HepG2 (cell line): Measurements from ENCODE around the gene DNM3. TPM values are rescaled to one million over a fixed set of nuclear protein-coding genes. Genes with fewer than 3 reads are reported as not detected.

ENCODE experiments used
- ATAC-seq: fragments of 200-7000 bp; cut with Tn5 transposase; 3 replicates; pipeline ENCODE4 v1.9.1; 2020; ENCODE audit warnings: mild to moderate bottlenecking, moderate library complexity
- BruUV-seq: library from RNA; stranded (reverse); fragments of 400-500 nt; replicated peaks from 2 replicates; lab custom pipeline; 2021; lab: Mats Ljungman, UMichigan
- CTCF ChIA-PET: fragments of 300-600 bp; formaldehyde crosslinking; extraction: SDS; loops from one replicate; lab custom pipeline; 2021; ENCODE audit warnings: low total read pairs, inconsistent platforms, low intra/inter-chr PET ratio; lab: Yijun Ruan, JAX
- POLR2A ChIA-PET: fragments of 350-600 bp; sonication (Branson Sonifier 250); formaldehyde crosslinking; loops from one replicate; lab custom pipeline; 2020; ENCODE audit warnings: antibody characterized with exemption, inconsistent platforms; lab: Yijun Ruan, JAX
- DNase-seq: peaks from one replicate; pipeline ENCODE4 v3.0.0-alpha.2; 2015; ENCODE audit warnings: low spot score
- FAIRE-seq: peaks from 3 replicates; lab custom pipeline; 2011; peaks lifted over from hg19 to GRCh38; lab: Jason Lieb, UNC
- H2AFZ ChIP-seq: one replicate; pipeline ENCODE4 v1.6.1; 2011; ENCODE audit warnings: low read length, inconsistent platforms
- H3K27ac ChIP-seq: fragments of 300-600 bp; 3 replicates; pipeline ENCODE4 v1.8.0; 2011; ENCODE audit warnings: mixed run types, mild to moderate bottlenecking, mixed read lengths, low read length, inconsistent platforms; ENCODE audit not compliant: insufficient read depth; ENCODE audit errors: extremely low read length
- H3K27me3 ChIP-seq, 2 experiments: fragments of 200-600 bp in 1 of 2; 2 replicates in 1 of 2; 3 replicates in 1 of 2; pipeline versions ENCODE4 v1.6.0 to v1.8.0; 2011; ENCODE audit warnings: low read length in 2 of 2, mild to moderate bottlenecking in 2 of 2, moderate library complexity in 2 of 2, inconsistent platforms in 1 of 2; ENCODE audit not compliant: insufficient read depth in 2 of 2, control insufficient read depth in 1 of 2
- H3K36me3 ChIP-seq, 2 experiments: fragments of 200-600 bp in 1 of 2; replicated peaks in 1 of 2; 2 replicates in 1 of 2; 3 replicates in 1 of 2; pipeline versions ENCODE4 v1.5.1 to v1.8.0; 2011; ENCODE audit warnings: low read length in 2 of 2, inconsistent platforms in 1 of 2; ENCODE audit not compliant: insufficient read depth in 2 of 2, control insufficient read depth in 1 of 2
- H3K4me1 ChIP-seq: 2 replicates; pipeline ENCODE4 v1.5.1; 2012; ENCODE audit warnings: low read length, inconsistent platforms; ENCODE audit not compliant: insufficient read depth
- H3K4me2 ChIP-seq: 2 replicates; pipeline ENCODE4 v1.6.0; 2011; ENCODE audit warnings: low read depth, low read length, inconsistent platforms
- H3K4me3 ChIP-seq, 3 experiments: fragments of 200-600 bp in 1 of 3; sonication (generic), shearing (Covaris generic) in 1 of 3; replicated peaks in 1 of 3; 2 replicates each; pipeline ENCODE4 v1.5.1; 2011 to 2016; ENCODE audit warnings: low read length in 3 of 3, inconsistent platforms in 2 of 3, low read depth in 2 of 3, mild to moderate bottlenecking in 2 of 3, control low read depth in 1 of 3, mixed read lengths in 1 of 3; ENCODE audit not compliant: insufficient read depth in 1 of 3
- H3K79me2 ChIP-seq: one replicate; pipeline ENCODE4 v1.6.1; 2011; ENCODE audit warnings: low read length, inconsistent platforms; ENCODE audit not compliant: insufficient read depth
- H3K9ac ChIP-seq: 2 replicates; pipeline ENCODE4 v1.6.0; 2011; ENCODE audit warnings: mild to moderate bottlenecking, low read depth, low read length, inconsistent platforms; ENCODE audit not compliant: insufficient read depth
- H3K9me3 ChIP-seq: 2 replicates; pipeline ENCODE4 v1.5.1; 2012; ENCODE audit warnings: mild to moderate bottlenecking, low read length
- H4K20me1 ChIP-seq: 2 replicates; pipeline ENCODE4 v1.6.0; 2011; ENCODE audit warnings: inconsistent platforms, mild to moderate bottlenecking, low read length, moderate library complexity; ENCODE audit not compliant: insufficient read depth
- AKNA ChIP-seq: sonication (generic); formaldehyde crosslinking; IDR thresholded peaks from 2 replicates; pipeline ENCODE4 v1.4.0; 2020; ENCODE audit warnings: missing genetic modification reagents, borderline replicate concordance
- CREB1 ChIP-seq, 2 experiments: fragments of 450-650 bp in 1 of 2; IDR thresholded peaks; 2 replicates each; pipeline ENCODE4 v1.6.1; 2016 to 2017; ENCODE audit warnings: control low read depth in 1 of 2, mild to moderate bottlenecking in 1 of 2, missing compliant biosample characterization in 1 of 2, missing genetic modification characterization in 1 of 2
- GTF3A ChIP-seq: sonication (generic); formaldehyde crosslinking; conservative IDR thresholded peaks from 2 replicates; pipeline ENCODE4 v1.4.0; 2020; ENCODE audit warnings: mild to moderate bottlenecking, missing genetic modification reagents
- KAT7 ChIP-seq: IDR thresholded peaks from 2 replicates; pipeline ENCODE4 v1.6.1; 2018; ENCODE audit warnings: borderline replicate concordance, missing compliant biosample characterization
- NFATC3 ChIP-seq: sonication (generic); formaldehyde crosslinking; IDR thresholded peaks from 2 replicates; pipeline ENCODE4 v1.5.1; 2020; ENCODE audit warnings: mild to moderate bottlenecking, missing genetic modification reagents
- PPARG ChIP-seq: conservative IDR thresholded peaks from 2 replicates; pipeline ENCODE4 v1.6.1; 2016; ENCODE audit warnings: missing biosample characterization, missing genetic modification reagents
- ZBTB34 ChIP-seq: sonication (generic); formaldehyde crosslinking; IDR thresholded peaks from 2 replicates; pipeline ENCODE4 v1.8.0; 2022; ENCODE audit warnings: mild to moderate bottlenecking, missing genetic modification reagents
- ZNF143 ChIP-seq: sonication (generic); formaldehyde crosslinking; IDR thresholded peaks from 2 replicates; pipeline ENCODE4 v1.4.0; 2020; ENCODE audit warnings: missing genetic modification reagents
- ZNF230 ChIP-seq: sonication (generic); formaldehyde crosslinking; IDR thresholded peaks from 2 replicates; pipeline ENCODE4 v1.4.0; 2020; ENCODE audit warnings: mild to moderate bottlenecking, missing genetic modification reagents
- ZNF383 ChIP-seq: sonication (generic); formaldehyde crosslinking; IDR thresholded peaks from 2 replicates; pipeline ENCODE4 v1.4.0; 2020; ENCODE audit warnings: missing genetic modification reagents, mild to moderate bottlenecking, borderline replicate concordance
- ZNF879 ChIP-seq: sonication (generic); formaldehyde crosslinking; IDR thresholded peaks from 2 replicates; pipeline ENCODE4 v1.8.1; 2023; ENCODE audit warnings: missing genetic modification reagents
- WGBS: methylation state at CpG from one replicate; pipeline ENCODE4 v1.1.6; 2017; ENCODE audit warnings: low lambda C conversion rate; 5-methylcytosine and 5-hydroxymethylcytosine counted together
- in situ Hi-C: cut with HindIII; loops from 2 replicates; pipeline ENCODE4 v1.10.0; 2017; ENCODE audit warnings: low pct_unique_long_range_greater_than_20kb; ENCODE audit not compliant: extremely low pct_ligation_motif_present
- intact Hi-C: fragments of 100-400 bp; cut with micrococcal nuclease; formaldehyde crosslinking; loops from one replicate; pipeline ENCODE4 v1.10.0; 2022; ENCODE audit not compliant: unreplicated experiment
- polyA plus RNA-seq, 8 experiments: library from polyadenylated mRNA; depleted of rRNA in 3 of 8; stranded (reverse) in 7 of 8; unstranded in 1 of 8; fragments of >200 nt; fragmentation: Illumina TruSeq in 4 of 8; extraction: Trizol in 4 of 8; gene quantifications; 2 replicates each; pipeline versions ENCODE4 v1.2.1 to v1.2.3, GENCODE V29; 2011 to 2016; ENCODE audit warnings: low read depth in 4 of 8, missing spikeins in 1 of 8, mixed read lengths in 1 of 8; ENCODE audit not compliant: insufficient read depth in 1 of 8
- total RNA-seq, 5 experiments: library from RNA; depleted of rRNA; stranded (reverse); fragments of >200 nt; fragmentation: Illumina TruSeq; extraction: Trizol; gene quantifications; 2 replicates each; pipeline ENCODE4 v1.2.3, GENCODE V29; 2016; ENCODE audit warnings: low read depth in 1 of 5
- TF ChIP-seq, protein P1 (sequence below): sonication (generic); formaldehyde crosslinking; IDR thresholded peaks from 2 replicates; pipeline ENCODE4 v1.8.1; 2023; ENCODE audit warnings: mild to moderate bottlenecking, missing genetic modification reagents, borderline replicate concordance
- TF ChIP-seq, protein P2 (sequence below): sonication (generic); formaldehyde crosslinking; IDR thresholded peaks from 2 replicates; pipeline ENCODE4 v1.4.0; 2020; ENCODE audit warnings: mild to moderate bottlenecking, missing genetic modification reagents

DNM3 gene
- total and polyA plus RNA-seq, 2 of the 13 experiments (the other 11 are each of a cell fraction or from before 2014, with no cell fraction given), result 0.05 TPM; not detected in 1

DNA sequence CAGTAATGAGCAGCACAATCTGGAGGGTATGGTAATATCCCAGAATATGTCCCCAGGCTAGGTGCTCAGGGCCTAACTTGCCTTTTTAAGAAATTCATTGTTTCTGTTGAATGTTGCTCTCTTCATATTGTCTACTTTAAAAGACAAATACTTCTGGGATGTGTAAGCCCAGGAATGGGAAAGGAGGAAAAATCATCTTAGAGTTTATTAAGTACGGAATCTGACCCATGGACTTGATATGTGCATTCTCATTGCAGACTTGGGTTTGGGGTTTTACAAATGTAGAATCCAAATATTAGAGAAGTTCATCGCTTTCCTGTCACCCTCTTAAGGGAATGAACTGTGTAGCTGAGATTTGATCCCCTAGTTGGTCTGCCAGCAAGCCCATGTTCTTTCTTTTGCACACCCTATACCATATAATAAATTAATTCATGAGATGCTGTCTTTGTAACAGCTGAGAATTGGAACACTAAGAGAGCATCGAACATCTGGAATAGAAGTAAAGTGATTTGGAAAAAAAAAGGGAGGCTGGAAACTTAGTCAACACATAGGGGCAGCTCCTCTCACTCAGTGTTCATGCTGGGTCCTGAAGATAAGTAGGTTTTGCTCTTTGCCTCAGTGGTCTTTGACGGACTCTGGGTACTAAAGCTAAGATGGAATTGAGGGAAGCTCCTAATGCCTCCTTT, 343.4 kb downstream of the DNM3 start:
- no peaks in the 10 kb centered on the region for H3K27me3 ChIP-seq
- no peak overlapping the region for H3K4me3 ChIP-seq
- CTCF ChIA-PET, result no interaction called here
- intact Hi-C loops (no loop called here), in situ Hi-C loops (no loop called here)
- FAIRE-seq, result no peak
- H3K36me3 ChIP-seq, result no peaks in the 10 kb centered on the region
- ATAC-seq, result no peak
- POLR2A ChIA-PET, result no interaction called here
- H4K20me1 ChIP-seq, result no peaks in the 10 kb centered on the region
- H3K4me2 ChIP-seq, result no peak overlapping the region
- H3K79me2 ChIP-seq, result no peaks in the 10 kb centered on the region
- H3K9ac ChIP-seq, result no peak overlapping the region
- no peaks in the 10 kb centered on the region for H3K9me3 ChIP-seq
- 3% methylated on average over 4 of the region's 4 CpGs for WGBS
- H3K27ac ChIP-seq, result no peak overlapping the region
- TF ChIP-seq NFATC3, result no peak
- no peak for TF ChIP-seq AKNA (CRISPR knock-in tag)
- TF ChIP-seq PPARG (CRISPR knock-in tag), result no peak
- no peak for TF ChIP-seq ZNF143 (CRISPR knock-in tag)
- TF ChIP-seq ZNF879 (CRISPR knock-in tag), result no peak
- no peak for TF ChIP-seq ZNF230 (CRISPR knock-in tag)
- no peak for TF ChIP-seq KAT7 (CRISPR knock-in tag)
- no peak for TF ChIP-seq ZNF383 (CRISPR knock-in tag)
- TF ChIP-seq CREB1 (IDR thresholded peaks at IDR 0.05), result no peak
- no peak for TF ChIP-seq CREB1 (CRISPR knock-in tag; IDR thresholded peaks at IDR 0.05)
- TF ChIP-seq, protein P1, sequence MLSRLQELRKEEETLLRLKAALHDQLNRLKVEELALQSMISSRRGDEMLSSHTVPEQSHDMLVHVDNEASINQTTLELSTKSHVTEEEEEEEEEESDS (CRISPR knock-in tag), result no peak
- TF ChIP-seq GTF3A (CRISPR knock-in tag), result no peak
- TF ChIP-seq, protein P2, sequence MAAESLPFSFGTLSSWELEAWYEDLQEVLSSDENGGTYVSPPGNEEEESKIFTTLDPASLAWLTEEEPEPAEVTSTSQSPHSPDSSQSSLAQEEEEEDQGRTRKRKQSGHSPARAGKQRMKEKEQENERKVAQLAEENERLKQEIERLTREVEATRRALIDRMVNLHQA (CRISPR knock-in tag), result no peak
- TF ChIP-seq ZBTB34 (CRISPR knock-in tag), result no peak
- BruUV-seq, result no TSS peak
- DNase-seq, result no peak
- H3K4me1 ChIP-seq, result no peaks in the 10 kb centered on the region
- H2AFZ ChIP-seq, result no peak overlapping the region
